ENCODE results near the gene DLG1. TPM values are rescaled to one million over a fixed set of nuclear protein-coding genes. Genes with fewer than 3 reads are reported as not detected.

DLG1 gene
- total and polyA plus RNA-seq, 9 of the 15 experiments (the other 6 are each of a cell fraction or from before 2014, with no cell fraction given), result 9.4 to 63.5 (median 43.6) TPM

DNA sequence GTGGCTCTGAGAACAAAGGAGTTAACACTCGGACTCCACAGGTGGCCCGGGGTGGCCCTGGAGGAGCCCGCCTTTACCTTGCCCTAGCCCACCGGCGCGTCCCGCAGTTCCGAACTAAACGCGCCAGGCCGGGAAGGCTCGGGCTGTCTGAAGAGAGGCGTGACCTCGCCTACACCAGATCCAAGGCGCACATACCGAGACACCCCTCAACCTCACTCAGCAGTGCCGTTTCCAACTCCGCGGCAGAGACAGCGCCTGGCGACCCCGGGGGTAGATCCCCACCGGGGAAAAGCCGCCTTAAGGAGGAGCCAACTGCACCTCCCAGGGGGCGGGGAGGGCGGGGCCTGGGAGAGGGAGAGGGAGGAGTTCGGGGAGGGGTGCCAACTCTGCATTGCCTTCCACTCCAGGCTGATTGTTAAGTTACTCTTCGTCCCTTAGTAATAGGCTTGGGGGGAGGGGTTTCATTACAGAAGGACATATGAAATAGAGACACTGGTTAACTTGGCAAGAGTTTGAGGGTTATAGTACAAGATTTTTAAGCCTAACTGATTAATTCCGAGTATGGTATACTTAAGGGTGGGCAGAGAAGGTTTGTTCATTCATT is at the start of gene DLG1 (continued):
- TF ChIP-seq FOXM1 (IDR thresholded peaks at IDR 0.05; ENCODE audit: low read depth) (no peak), FOXM1 (CRISPR knock-in tag; IDR thresholded peaks at IDR 0.05; ENCODE audit: low read depth) (no peak), TCFL5 (CRISPR knock-in tag; conservative IDR thresholded peaks at IDR 0.05) (no peak), U2AF2 (optimal IDR thresholded peaks at IDR 0.05; ENCODE audit: low read depth, low read length) (no peak), BRF1 (IDR thresholded peaks at IDR 0.05; ENCODE audit: borderline replicate concordance, extremely low read depth, insufficient read length) (no peak), CHD4 (IDR thresholded peaks at IDR 0.05; ENCODE audit: insufficient read depth, insufficient replicate concordance, low read depth, low read length, poor library complexity, severe bottlenecking) (no peak), ZNF184 (CRISPR knock-in tag; IDR thresholded peaks at IDR 0.05) (no peak), RNF2 (IDR thresholded peaks at IDR 0.05) (0 out of 2 replicates have a peak, but pooled peaks have one; percentile 9), SREBF1 (IDR thresholded peaks at IDR 0.05; ENCODE audit: borderline replicate concordance, low read depth, low read length) (no peak), ZNF79 (CRISPR knock-in tag; IDR thresholded peaks at IDR 0.05; ENCODE audit: low read depth) (no peak), HNRNPK (IDR thresholded peaks at IDR 0.05; ENCODE audit: low read depth, low read length, poor library complexity, severe bottlenecking) (no peak), PHTF2 (CRISPR knock-in tag; IDR thresholded peaks at IDR 0.05) (no peak), RBM17 (IDR thresholded peaks at IDR 0.05; ENCODE audit: borderline replicate concordance, low read depth, low read length) (no peak), KHSRP (IDR thresholded peaks at IDR 0.05) (no peak), TAF1 (IDR thresholded peaks at IDR 0.05; ENCODE audit: control insufficient read depth, extremely low read depth, insufficient read depth, low read length, severe bottlenecking) (peak; percentile 52), ZNF212 (CRISPR knock-in tag; IDR thresholded peaks at IDR 0.05) (no peak), ERF (CRISPR knock-in tag; IDR thresholded peaks at IDR 0.05) (no peak), STAG1 (CRISPR knock-in tag; IDR thresholded peaks at IDR 0.05; ENCODE audit: borderline replicate concordance) (no peak), ZNF785 (CRISPR knock-in tag; IDR thresholded peaks at IDR 0.05) (no peak), ZKSCAN3 (CRISPR knock-in tag; IDR thresholded peaks at IDR 0.05) (no peak), CBFA2T3 (IDR thresholded peaks at IDR 0.05) (no peak)
- TF ChIP-seq, protein P1, sequence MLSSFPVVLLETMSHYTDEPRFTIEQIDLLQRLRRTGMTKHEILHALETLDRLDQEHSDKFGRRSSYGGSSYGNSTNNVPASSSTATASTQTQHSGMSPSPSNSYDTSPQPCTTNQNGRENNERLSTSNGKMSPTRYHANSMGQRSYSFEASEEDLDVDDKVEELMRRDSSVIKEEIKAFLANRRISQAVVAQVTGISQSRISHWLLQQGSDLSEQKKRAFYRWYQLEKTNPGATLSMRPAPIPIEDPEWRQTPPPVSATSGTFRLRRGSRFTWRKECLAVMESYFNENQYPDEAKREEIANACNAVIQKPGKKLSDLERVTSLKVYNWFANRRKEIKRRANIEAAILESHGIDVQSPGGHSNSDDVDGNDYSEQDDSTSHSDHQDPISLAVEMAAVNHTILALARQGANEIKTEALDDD (IDR thresholded peaks at IDR 0.05), result peak; percentile 72
- TF ChIP-seq, protein P2, sequence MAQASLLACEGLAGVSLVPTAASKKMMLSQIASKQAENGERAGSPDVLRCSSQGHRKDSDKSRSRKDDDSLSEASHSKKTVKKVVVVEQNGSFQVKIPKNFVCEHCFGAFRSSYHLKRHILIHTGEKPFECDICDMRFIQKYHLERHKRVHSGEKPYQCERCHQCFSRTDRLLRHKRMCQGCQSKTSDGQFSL (CRISPR knock-in tag; IDR thresholded peaks at IDR 0.05), result peak; percentile 45; the same call in 1 of the 2 replicates
- TF ChIP-seq, protein P2 (tag; IDR thresholded peaks at IDR 0.05), result peak in 1 of 2 experiments; percentile 19; a peak in 1 of 4 replicates
- TF ChIP-seq, protein P3, sequence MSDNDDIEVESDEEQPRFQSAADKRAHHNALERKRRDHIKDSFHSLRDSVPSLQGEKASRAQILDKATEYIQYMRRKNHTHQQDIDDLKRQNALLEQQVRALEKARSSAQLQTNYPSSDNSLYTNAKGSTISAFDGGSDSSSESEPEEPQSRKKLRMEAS (CRISPR knock-in tag; IDR thresholded peaks at IDR 0.05), result peak; percentile 27; the same call in 1 of the 2 replicates
- TF ChIP-seq, protein P4, sequence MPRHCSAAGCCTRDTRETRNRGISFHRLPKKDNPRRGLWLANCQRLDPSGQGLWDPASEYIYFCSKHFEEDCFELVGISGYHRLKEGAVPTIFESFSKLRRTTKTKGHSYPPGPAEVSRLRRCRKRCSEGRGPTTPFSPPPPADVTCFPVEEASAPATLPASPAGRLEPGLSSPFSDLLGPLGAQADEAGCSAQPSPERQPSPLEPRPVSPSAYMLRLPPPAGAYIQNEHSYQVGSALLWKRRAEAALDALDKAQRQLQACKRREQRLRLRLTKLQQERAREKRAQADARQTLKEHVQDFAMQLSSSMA (CRISPR knock-in tag; IDR thresholded peaks at IDR 0.05), result no peak
- TF ChIP-seq, protein P5, sequence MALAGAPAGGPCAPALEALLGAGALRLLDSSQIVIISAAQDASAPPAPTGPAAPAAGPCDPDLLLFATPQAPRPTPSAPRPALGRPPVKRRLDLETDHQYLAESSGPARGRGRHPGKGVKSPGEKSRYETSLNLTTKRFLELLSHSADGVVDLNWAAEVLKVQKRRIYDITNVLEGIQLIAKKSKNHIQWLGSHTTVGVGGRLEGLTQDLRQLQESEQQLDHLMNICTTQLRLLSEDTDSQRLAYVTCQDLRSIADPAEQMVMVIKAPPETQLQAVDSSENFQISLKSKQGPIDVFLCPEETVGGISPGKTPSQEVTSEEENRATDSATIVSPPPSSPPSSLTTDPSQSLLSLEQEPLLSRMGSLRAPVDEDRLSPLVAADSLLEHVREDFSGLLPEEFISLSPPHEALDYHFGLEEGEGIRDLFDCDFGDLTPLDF (CRISPR knock-in tag; IDR thresholded peaks at IDR 0.05), result peak; percentile 64; the same call in 1 of the 2 replicates
